Sigmoid colon (tissue), 7 donors: ENCODE measurements around the gene VIT. TPM values are rescaled to one million over a fixed set of nuclear protein-coding genes. Genes with fewer than 3 reads are reported as not detected.

Experiments
- DNase-seq: peaks from one replicate; pipeline ENCODE4 v3.0.0-alpha.2; 2019
- H3K27ac ChIP-seq, 4 donors: fragments of 200-600 bp; sonication (generic); one replicate each; pipeline ENCODE4 v1.5.1; 2016 to 2019; ENCODE audit warnings: mild to moderate bottlenecking in 1 of 4
- H3K27me3 ChIP-seq, 3 donors: fragments of 200-600 bp; sonication (generic); one replicate each; pipeline ENCODE4 v1.5.1; 2019; ENCODE audit warnings: mild to moderate bottlenecking in 1 of 3
- H3K36me3 ChIP-seq, 4 donors: fragments of 200-600 bp; sonication (generic); one replicate each; pipeline ENCODE4 v1.5.1; 2016 to 2019
- H3K4me1 ChIP-seq, 4 donors: fragments of 200-600 bp; sonication (generic); one replicate each; pipeline ENCODE4 v1.5.1; 2017 to 2019
- H3K4me3 ChIP-seq, 4 donors: fragments of 200-600 bp; sonication (generic); one replicate each; pipeline ENCODE4 v1.5.1; 2017 to 2019; ENCODE audit warnings: mild to moderate bottlenecking in 2 of 4, moderate library complexity in 1 of 4
- H3K9me3 ChIP-seq, 4 donors: fragments of 200-600 bp in 3 of 4; sonication (generic) in 3 of 4; one replicate each; pipeline versions ENCODE4 v1.5.1 to v1.6.1; 2013 to 2019
- EP300 ChIP-seq, 4 donors: sonication (generic); formaldehyde crosslinking; IDR thresholded peaks; one replicate each; pipeline ENCODE4 v1.6.1; 2017; ENCODE audit warnings: antibody characterized with exemption in 4 of 4
- POLR2A ChIP-seq, 2 donors: fragments of 450-650 bp; IDR thresholded peaks; one replicate each; pipeline ENCODE4 v1.6.1; 2016; ENCODE audit warnings: antibody characterized with exemption in 2 of 2, mild to moderate bottlenecking in 2 of 2, moderate library complexity in 2 of 2
- POLR2AphosphoS5 ChIP-seq, 4 donors: sonication (generic); formaldehyde crosslinking; IDR thresholded peaks; one replicate each; pipeline ENCODE4 v1.6.1; 2017; ENCODE audit warnings: antibody characterized with exemption in 4 of 4
- WGBS, 2 donors: extraction: QIAGEN DNeasy Blood & Tissue Kit; methylation state at CpG; one replicate each; pipeline ENCODE4 v1.1.7; 2013; 5-methylcytosine and 5-hydroxymethylcytosine counted together
- intact Hi-C: fragments of 100-400 bp; cut with DNase I; formaldehyde crosslinking; loops from one replicate; pipeline ENCODE4 v1.15.1; 2023
- polyA plus RNA-seq, 3 donors: library from polyadenylated mRNA; stranded (reverse); fragments of 200-250 nt; gene quantifications; one replicate each; pipeline ENCODE4 v1.2.3, GENCODE V29; 2013
- total RNA-seq, 4 donors: library from RNA; depleted of rRNA; stranded (reverse); fragments of >200 nt; gene quantifications; one replicate each; pipeline ENCODE4 v1.1.0, GENCODE V29; 2016
- TF ChIP-seq, protein P1 (sequence below), 4 experiments: fragments of 450-650 bp in 3 of 4; fragments of 200-600 bp in 1 of 4; IDR thresholded peaks; one replicate each; pipeline ENCODE4 v1.5.1; 2016 to 2019; ENCODE audit warnings: antibody characterized with exemption in 4 of 4, mild to moderate bottlenecking in 3 of 4, moderate library complexity in 2 of 4
- donor health status: healthy with polysubstance abuse.
- donor health status: Bipolar disorder and iron deficiency.
- donor health status: healthy.

The VIT gene
- total and polyA plus RNA-seq, 7 donors = 1.1 to 16.5 (median 9.6) TPM; not detected in 1

DNA sequence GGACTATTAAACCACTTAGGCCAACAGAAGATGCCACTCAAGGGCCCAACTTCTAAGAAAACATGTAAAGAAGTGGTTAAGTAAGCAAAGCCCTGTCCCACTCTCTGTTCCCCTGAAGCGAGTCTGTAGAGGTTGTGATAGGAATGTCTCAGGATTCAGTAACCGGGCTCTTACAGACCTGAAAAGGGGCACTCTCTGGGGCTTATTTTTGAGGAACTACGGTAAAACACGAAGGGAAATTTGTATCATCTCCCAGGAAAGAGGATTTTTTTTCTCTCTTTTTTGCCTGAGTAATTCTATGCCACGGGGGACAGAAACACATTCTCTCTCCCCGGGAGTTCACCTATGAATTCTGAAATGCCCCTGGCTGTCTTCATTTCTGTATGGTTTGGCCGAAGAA lies 77.4 kb downstream of the VIT start:
- Histone ChIP-seq H3K4me1 (no peaks in the 10 kb centered on the region), H3K9me3 (no peaks in the 10 kb centered on the region), H3K27ac (no peak overlapping the region), H3K36me3 (no peaks in the 10 kb centered on the region), H3K27me3 (no peaks in the 10 kb centered on the region), H3K4me3 (no peak overlapping the region)
- DNase-seq = no peak
- TF ChIP-seq POLR2A (IDR thresholded peaks at IDR 0.05) = no peak
- TF ChIP-seq POLR2AphosphoS5 (IDR thresholded peaks at IDR 0.05) = no peak
- TF ChIP-seq, protein P1, sequence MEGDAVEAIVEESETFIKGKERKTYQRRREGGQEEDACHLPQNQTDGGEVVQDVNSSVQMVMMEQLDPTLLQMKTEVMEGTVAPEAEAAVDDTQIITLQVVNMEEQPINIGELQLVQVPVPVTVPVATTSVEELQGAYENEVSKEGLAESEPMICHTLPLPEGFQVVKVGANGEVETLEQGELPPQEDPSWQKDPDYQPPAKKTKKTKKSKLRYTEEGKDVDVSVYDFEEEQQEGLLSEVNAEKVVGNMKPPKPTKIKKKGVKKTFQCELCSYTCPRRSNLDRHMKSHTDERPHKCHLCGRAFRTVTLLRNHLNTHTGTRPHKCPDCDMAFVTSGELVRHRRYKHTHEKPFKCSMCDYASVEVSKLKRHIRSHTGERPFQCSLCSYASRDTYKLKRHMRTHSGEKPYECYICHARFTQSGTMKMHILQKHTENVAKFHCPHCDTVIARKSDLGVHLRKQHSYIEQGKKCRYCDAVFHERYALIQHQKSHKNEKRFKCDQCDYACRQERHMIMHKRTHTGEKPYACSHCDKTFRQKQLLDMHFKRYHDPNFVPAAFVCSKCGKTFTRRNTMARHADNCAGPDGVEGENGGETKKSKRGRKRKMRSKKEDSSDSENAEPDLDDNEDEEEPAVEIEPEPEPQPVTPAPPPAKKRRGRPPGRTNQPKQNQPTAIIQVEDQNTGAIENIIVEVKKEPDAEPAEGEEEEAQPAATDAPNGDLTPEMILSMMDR (IDR thresholded peaks at IDR 0.05) = no peak
- no peak for TF ChIP-seq EP300 (IDR thresholded peaks at IDR 0.05)
- 91 to 93% methylated on average over 7 of the region's 7 CpGs for WGBS, 2 donors
- intact Hi-C loops = no loop called here

- H3K27ac ChIP-seq = no peak overlapping the region
- no peak overlapping the region for H3K4me3 ChIP-seq
- no peaks in the 10 kb centered on the region for H3K4me1 ChIP-seq
- H3K36me3 ChIP-seq = no peaks in the 10 kb centered on the region
- 91 to 94% methylated on average over 3 of the region's 3 CpGs for WGBS, 2 donors
- no peak for TF ChIP-seq EP300 (IDR thresholded peaks at IDR 0.05)
- TF ChIP-seq POLR2AphosphoS5 (IDR thresholded peaks at IDR 0.05) = no peak
- no peak for TF ChIP-seq POLR2A (IDR thresholded peaks at IDR 0.05)
- TF ChIP-seq, protein P1 (IDR thresholded peaks at IDR 0.05) = no peak
- intact Hi-C loops = no loop called here
- no peaks in the 10 kb centered on the region for H3K9me3 ChIP-seq
- H3K27me3 ChIP-seq = no peaks in the 10 kb centered on the region
- no peak for DNase-seq
Observed at GRCh38 chr2:36775261-36775660, 78.8 kb downstream of the VIT start.

DNA sequence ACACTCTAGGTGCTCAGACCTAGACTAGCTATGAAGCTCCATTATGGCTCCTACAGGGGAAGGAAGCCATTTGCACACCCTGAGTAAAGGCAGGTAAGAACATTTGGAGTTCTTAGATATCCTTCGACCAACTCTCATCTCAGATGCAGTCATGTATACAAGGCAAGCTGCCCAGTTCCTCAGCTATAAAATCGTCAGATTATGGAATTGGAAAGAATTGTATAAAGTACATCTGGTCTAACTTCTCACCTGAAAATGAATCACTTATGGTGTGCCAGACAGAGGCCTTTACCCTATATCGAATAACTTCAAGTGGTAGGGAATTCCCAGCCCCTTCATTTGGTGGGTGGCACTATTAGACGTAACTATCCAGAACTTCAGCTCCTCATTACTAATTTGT lies 79.3 kb downstream of the VIT start:
- Histone ChIP-seq H3K27ac (no peak overlapping the region), H3K4me1 (no peaks in the 10 kb centered on the region), H3K4me3 (no peak overlapping the region), H3K36me3 (no peaks in the 10 kb centered on the region), H3K9me3 (no peaks in the 10 kb centered on the region), H3K27me3 (no peaks in the 10 kb centered on the region)
- intact Hi-C loops = no loop called here
- TF ChIP-seq, protein P1 (IDR thresholded peaks at IDR 0.05) = no peak
- no peak for TF ChIP-seq POLR2AphosphoS5 (IDR thresholded peaks at IDR 0.05)
- TF ChIP-seq POLR2A (IDR thresholded peaks at IDR 0.05) = no peak
- TF ChIP-seq EP300 (IDR thresholded peaks at IDR 0.05) = no peak
- WGBS, 2 donors = 56 to 82% methylated on average over 4 of the region's 4 CpGs
- DNase-seq = no peak

DNA sequence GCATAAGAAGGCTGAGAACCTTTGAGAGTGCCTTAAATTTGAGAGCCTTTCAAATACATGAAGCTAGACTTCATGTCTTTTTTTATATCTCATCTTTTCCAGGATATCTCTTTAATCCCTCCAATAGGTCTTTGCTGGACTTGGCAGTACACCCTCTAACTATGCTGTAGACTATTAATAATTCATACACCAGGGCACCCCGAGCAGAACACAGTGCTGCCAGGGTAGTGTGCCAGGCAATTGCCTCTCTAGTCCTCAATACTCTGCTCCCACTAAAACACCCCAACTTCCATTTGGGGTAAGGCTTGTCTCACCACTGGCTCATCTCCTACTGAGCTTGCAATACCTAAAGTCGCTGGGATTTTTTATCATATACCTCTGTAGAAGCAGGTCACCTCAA lies 80.8 kb downstream of the VIT start:
- 73 to 74% methylated on average over 2 of the region's 2 CpGs for WGBS, 2 donors
- no peaks in the 10 kb centered on the region for H3K9me3 ChIP-seq
- H3K4me3 ChIP-seq = no peak overlapping the region
- no peaks in the 10 kb centered on the region for H3K27me3 ChIP-seq
- TF ChIP-seq POLR2AphosphoS5 (IDR thresholded peaks at IDR 0.05) = no peak
- TF ChIP-seq EP300 (IDR thresholded peaks at IDR 0.05) = no peak
- TF ChIP-seq, protein P1 (IDR thresholded peaks at IDR 0.05) = no peak
- no peak overlapping the region for H3K27ac ChIP-seq
- H3K4me1 ChIP-seq = no peaks in the 10 kb centered on the region
- no peak for DNase-seq
- intact Hi-C loops = no loop called here
- H3K36me3 ChIP-seq = no peaks in the 10 kb centered on the region

DNA sequence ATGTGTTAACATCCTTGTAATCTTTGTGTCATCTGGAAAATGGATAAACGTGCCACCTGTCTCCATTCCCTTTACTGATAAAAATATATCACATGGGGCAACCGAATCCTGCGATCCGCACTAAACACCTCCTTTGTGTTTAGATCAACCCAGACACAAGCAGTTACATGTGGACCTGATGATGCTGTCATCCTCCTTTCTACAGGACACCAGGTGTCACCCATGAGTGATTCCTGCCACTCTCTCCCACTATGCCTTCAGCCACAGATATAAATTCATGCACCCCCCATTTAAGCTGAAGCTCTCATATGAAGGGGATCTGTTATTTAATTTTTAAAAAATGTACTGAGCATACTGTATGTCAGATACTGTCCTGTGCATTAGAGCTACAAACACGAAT lies 81.3 kb downstream of the VIT start:
- no peak overlapping the region for H3K4me3 ChIP-seq
- H3K27ac ChIP-seq = no peak overlapping the region
- H3K27me3 ChIP-seq = no peaks in the 10 kb centered on the region
- WGBS, 2 donors = 81 to 85% methylated on average over 5 of the region's 5 CpGs
- H3K9me3 ChIP-seq = no peaks in the 10 kb centered on the region
- intact Hi-C loops = no loop called here
- TF ChIP-seq, protein P1 (IDR thresholded peaks at IDR 0.05) = no peak
- no peak for TF ChIP-seq EP300 (IDR thresholded peaks at IDR 0.05)
- no peak for TF ChIP-seq POLR2AphosphoS5 (IDR thresholded peaks at IDR 0.05)
- no peak for TF ChIP-seq POLR2A (IDR thresholded peaks at IDR 0.05)
- no peak for DNase-seq
- H3K36me3 ChIP-seq = no peaks in the 10 kb centered on the region
- no peaks in the 10 kb centered on the region for H3K4me1 ChIP-seq
